HepG2 (cell line): ENCODE results near the gene PSMB11. TPM values are rescaled to one million over a fixed set of nuclear protein-coding genes. Genes with fewer than 3 reads are reported as not detected.

Experiments used
- ATAC-seq: fragments of 200-7000 bp; cut with Tn5 transposase; 3 replicates; pipeline ENCODE4 v1.9.1; 2020; ENCODE audit warnings: mild to moderate bottlenecking, moderate library complexity
- BruUV-seq: library from RNA; stranded (reverse); fragments of 400-500 nt; replicated peaks from 2 replicates; lab custom pipeline; 2021; lab: Mats Ljungman, UMichigan
- CTCF ChIA-PET: fragments of 300-600 bp; formaldehyde crosslinking; extraction: SDS; loops from one replicate; lab custom pipeline; 2021; ENCODE audit warnings: low total read pairs, inconsistent platforms, low intra/inter-chr PET ratio; lab: Yijun Ruan, JAX
- POLR2A ChIA-PET: fragments of 350-600 bp; sonication (Branson Sonifier 250); formaldehyde crosslinking; loops from one replicate; lab custom pipeline; 2020; ENCODE audit warnings: antibody characterized with exemption, inconsistent platforms; lab: Yijun Ruan, JAX
- DNase-seq: peaks from one replicate; pipeline ENCODE4 v3.0.0-alpha.2; 2015; ENCODE audit warnings: low spot score
- FAIRE-seq: peaks from 3 replicates; lab custom pipeline; 2011; peaks lifted over from hg19 to GRCh38; lab: Jason Lieb, UNC
- H2AFZ ChIP-seq: one replicate; pipeline ENCODE4 v1.6.1; 2011; ENCODE audit warnings: low read length, inconsistent platforms
- H3K27ac ChIP-seq: fragments of 300-600 bp; 3 replicates; pipeline ENCODE4 v1.8.0; 2011; ENCODE audit warnings: mixed run types, mild to moderate bottlenecking, mixed read lengths, low read length, inconsistent platforms; ENCODE audit not compliant: insufficient read depth; ENCODE audit errors: extremely low read length
- H3K27me3 ChIP-seq, 2 experiments: fragments of 200-600 bp in 1 of 2; 2 replicates in 1 of 2; 3 replicates in 1 of 2; pipeline versions ENCODE4 v1.6.0 to v1.8.0; 2011; ENCODE audit warnings: low read length in 2 of 2, mild to moderate bottlenecking in 2 of 2, moderate library complexity in 2 of 2, inconsistent platforms in 1 of 2; ENCODE audit not compliant: insufficient read depth in 2 of 2, control insufficient read depth in 1 of 2
- H3K36me3 ChIP-seq, 2 experiments: fragments of 200-600 bp in 1 of 2; replicated peaks in 1 of 2; 2 replicates in 1 of 2; 3 replicates in 1 of 2; pipeline versions ENCODE4 v1.5.1 to v1.8.0; 2011; ENCODE audit warnings: low read length in 2 of 2, inconsistent platforms in 1 of 2; ENCODE audit not compliant: insufficient read depth in 2 of 2, control insufficient read depth in 1 of 2
- H3K4me1 ChIP-seq: 2 replicates; pipeline ENCODE4 v1.5.1; 2012; ENCODE audit warnings: low read length, inconsistent platforms; ENCODE audit not compliant: insufficient read depth
- H3K4me2 ChIP-seq: 2 replicates; pipeline ENCODE4 v1.6.0; 2011; ENCODE audit warnings: low read depth, low read length, inconsistent platforms
- H3K4me3 ChIP-seq, 3 experiments: fragments of 200-600 bp in 1 of 3; sonication (generic), shearing (Covaris generic) in 1 of 3; replicated peaks in 1 of 3; 2 replicates each; pipeline ENCODE4 v1.5.1; 2011 to 2016; ENCODE audit warnings: low read length in 3 of 3, inconsistent platforms in 2 of 3, low read depth in 2 of 3, mild to moderate bottlenecking in 2 of 3, control low read depth in 1 of 3, mixed read lengths in 1 of 3; ENCODE audit not compliant: insufficient read depth in 1 of 3
- H3K79me2 ChIP-seq: one replicate; pipeline ENCODE4 v1.6.1; 2011; ENCODE audit warnings: low read length, inconsistent platforms; ENCODE audit not compliant: insufficient read depth
- H3K9ac ChIP-seq: 2 replicates; pipeline ENCODE4 v1.6.0; 2011; ENCODE audit warnings: mild to moderate bottlenecking, low read depth, low read length, inconsistent platforms; ENCODE audit not compliant: insufficient read depth
- H3K9me3 ChIP-seq: 2 replicates; pipeline ENCODE4 v1.5.1; 2012; ENCODE audit warnings: mild to moderate bottlenecking, low read length
- H4K20me1 ChIP-seq: 2 replicates; pipeline ENCODE4 v1.6.0; 2011; ENCODE audit warnings: inconsistent platforms, mild to moderate bottlenecking, low read length, moderate library complexity; ENCODE audit not compliant: insufficient read depth
- FUBP1 ChIP-seq: sonication (generic); formaldehyde crosslinking; IDR thresholded peaks from 2 replicates; pipeline ENCODE4 v1.5.1; 2020; ENCODE audit warnings: missing genetic modification reagents, mild to moderate bottlenecking, borderline replicate concordance
- IRF2 ChIP-seq: IDR thresholded peaks from 2 replicates; pipeline ENCODE4 v1.6.1; 2018; ENCODE audit warnings: missing genetic modification reagents, missing compliant biosample characterization
- RBFOX2 ChIP-seq: fragments of 200-400 bp; formaldehyde crosslinking; IDR thresholded peaks from 2 replicates; pipeline ENCODE4 v1.6.1; 2017; ENCODE audit warnings: low read depth, mild to moderate bottlenecking, low read length
- RBM22 ChIP-seq: fragments of 200-400 bp; formaldehyde crosslinking; optimal IDR thresholded peaks from 2 replicates; pipeline ENCODE3; 2017; ENCODE audit warnings: mild to moderate bottlenecking, low read length, moderate library complexity
- ZFP82 ChIP-seq: sonication (generic); formaldehyde crosslinking; IDR thresholded peaks from 2 replicates; pipeline ENCODE4 v1.5.1; 2020; ENCODE audit warnings: mild to moderate bottlenecking, missing genetic modification reagents, borderline replicate concordance
- ZNF816 ChIP-seq: sonication (generic); formaldehyde crosslinking; IDR thresholded peaks from 2 replicates; pipeline ENCODE4 v1.8.0; 2022; ENCODE audit warnings: missing genetic modification reagents, mild to moderate bottlenecking, borderline replicate concordance
- WGBS: methylation state at CpG from one replicate; pipeline ENCODE4 v1.1.6; 2017; ENCODE audit warnings: low lambda C conversion rate; 5-methylcytosine and 5-hydroxymethylcytosine counted together
- in situ Hi-C: cut with HindIII; loops from 2 replicates; pipeline ENCODE4 v1.10.0; 2017; ENCODE audit warnings: low pct_unique_long_range_greater_than_20kb; ENCODE audit not compliant: extremely low pct_ligation_motif_present
- intact Hi-C: fragments of 100-400 bp; cut with micrococcal nuclease; formaldehyde crosslinking; loops from one replicate; pipeline ENCODE4 v1.10.0; 2022; ENCODE audit not compliant: unreplicated experiment
- polyA plus RNA-seq, 8 experiments: library from polyadenylated mRNA; depleted of rRNA in 3 of 8; stranded (reverse) in 7 of 8; unstranded in 1 of 8; fragments of >200 nt; fragmentation: Illumina TruSeq in 4 of 8; extraction: Trizol in 4 of 8; gene quantifications; 2 replicates each; pipeline versions ENCODE4 v1.2.1 to v1.2.3, GENCODE V29; 2011 to 2016; ENCODE audit warnings: low read depth in 4 of 8, missing spikeins in 1 of 8, mixed read lengths in 1 of 8; ENCODE audit not compliant: insufficient read depth in 1 of 8
- total RNA-seq, 5 experiments: library from RNA; depleted of rRNA; stranded (reverse); fragments of >200 nt; fragmentation: Illumina TruSeq; extraction: Trizol; gene quantifications; 2 replicates each; pipeline ENCODE4 v1.2.3, GENCODE V29; 2016; ENCODE audit warnings: low read depth in 1 of 5

Gene PSMB11
- total and polyA plus RNA-seq, 2 of the 13 experiments (the other 11 are each of a cell fraction or from before 2014, with no cell fraction given) = not detected

- Histone ChIP-seq H3K9ac (no peak overlapping the region), H3K4me1 (peaks cover 23% of the 10 kb centered on the region), H3K4me3 (no peak overlapping the region), H3K4me2 (no peak overlapping the region), H3K79me2 (peaks cover 18% of the 10 kb centered on the region), H4K20me1 (peaks cover 9% of the 10 kb centered on the region; the same call in 1 of the 2 replicates), H2AFZ (no peak overlapping the region), H3K36me3 (peaks cover 52 to 76% of the 10 kb centered on the region in 2 experiments), H3K27me3 (no peaks in the 10 kb centered on the region; a peak in 1 of 5 replicates), H3K27ac (no peak overlapping the region)
- no peak for FAIRE-seq
- no TSS peak for BruUV-seq
- WGBS = 99% methylated on average over 1 of the region's 1 CpG
- ATAC-seq = no peak
- POLR2A ChIA-PET = interaction anchor here (1.1 to 5.6 kb wide), 2 partner anchors 20 to 247 kb away, joined by 3 to 146 read pairs; partner anchors contain the start of genes ACIN1 and C14orf119
- in situ Hi-C loops = no loop called here
- TF ChIP-seq ZNF816 (CRISPR knock-in tag) (0 out of 2 replicates have a peak, but pooled peaks have one; percentile 54), FUBP1 (CRISPR knock-in tag) (no peak), RBM22 (peak; percentile 79), RBFOX2 (0 out of 2 replicates have a peak, but pooled peaks have one; percentile 39), ZFP82 (0 out of 2 replicates have a peak, but pooled peaks have one; percentile 52), IRF2 (CRISPR knock-in tag) (no peak)
- TF ChIP-seq, all 625 proteins: peak for 4
- H3K9me3 ChIP-seq = no peaks in the 10 kb centered on the region
- intact Hi-C loops = no loop called here
- DNase-seq = no peak
- CTCF ChIA-PET = no interaction called here
Observed at GRCh38 chr14:23074906-23075305, 32.9 kb downstream of the PSMB11 start.
